Measurements from ENCODE around the gene TCF21.
"Not testable (repeated sequence)": the region's sequence is repeated elsewhere in the genome, so short reads cannot be mapped to it uniquely, and the experiment has no call there.

The TCF21 gene

GRCh38 chr6:133890711-133891148 is 1.8 kb downstream of the TCF21 start:
- no peak for DNase-seq

- DNase-seq, result peak; percentile 32
These were observed 2.4 kb downstream of the TCF21 start for GRCh38 chr6:133891149-133891926.

- no peak for DNase-seq
These were observed 3.3 kb downstream of the TCF21 start for GRCh38 chr6:133891927-133892812.

- no peak for DNase-seq
These were observed 4.1 kb downstream of the TCF21 start for GRCh38 chr6:133892813-133893691.

GRCh38 chr6:133893946-133894345 is 5.0 kb downstream of the TCF21 start:
- no peak for DNase-seq

- no peak for DNase-seq
These were observed 5.5 kb downstream of the TCF21 start for GRCh38 chr6:133894369-133894768.

- peak; percentile 37 for DNase-seq
These were observed 6.0 kb downstream of the TCF21 start for GRCh38 chr6:133894795-133895358.

GRCh38 chr6:133895573-133896343 is 6.8 kb downstream of the TCF21 start:
- DNase-seq, result no peak

- DNase-seq, result no peak
These were observed 7.4 kb downstream of the TCF21 start for GRCh38 chr6:133896344-133896721.

- DNase-seq, result peak; percentile 45
These were observed 9.3 kb downstream of the TCF21 start for GRCh38 chr6:133898263-133898662.

- DNase-seq, result no peak
These were observed 10.6 kb downstream of the TCF21 start for GRCh38 chr6:133899556-133899955.

- no peak for DNase-seq
These were observed 14.9 kb downstream of the TCF21 start for GRCh38 chr6:133903855-133904254.

GRCh38 chr6:133906050-133906449 is 17.1 kb downstream of the TCF21 start:
- DNase-seq, result no peak

GRCh38 chr6:133916650-133917151 is 27.8 kb downstream of the TCF21 start:
- peak; percentile 84 for DNase-seq

GRCh38 chr6:133917781-133918180 is 28.9 kb downstream of the TCF21 start:
- DNase-seq, result peak; percentile 37

GRCh38 chr6:133918208-133918930 is 29.5 kb downstream of the TCF21 start:
- DNase-seq, result peak; percentile 93

- DNase-seq, result no peak
These were observed 30.4 kb downstream of the TCF21 start for GRCh38 chr6:133919362-133919761.

- DNase-seq, result peak; percentile 75
These were observed 32.4 kb downstream of the TCF21 start for GRCh38 chr6:133921249-133921859.

GRCh38 chr6:133923938-133924593 is 35.2 kb downstream of the TCF21 start:
- DNase-seq, result peak; percentile 89

- not testable (repeated sequence) for DNase-seq
These were observed 42.3 kb downstream of the TCF21 start for GRCh38 chr6:133931221-133931620.
